GM23338 (cell line): Measurements from ENCODE around the gene ZDHHC17. TPM values are rescaled to one million over a fixed set of nuclear protein-coding genes. Genes with fewer than 3 reads are reported as not detected.

Experiments used
- ATAC-seq: fragments of 200-7000 bp; cut with Tn5 transposase; 3 replicates; pipeline ENCODE4 v1.9.1; 2020
- DNase-seq: peaks from one replicate; pipeline ENCODE4 v3.0.0-alpha.2; 2015; ENCODE audit warnings: low spot score
- H2AFZ ChIP-seq: fragments of 200-600 bp; sonication (generic); 2 replicates; pipeline ENCODE4 v1.8.0; 2016; ENCODE audit warnings: antibody characterized with exemption, mild to moderate bottlenecking, moderate library complexity
- H3F3A ChIP-seq: fragments of 200-600 bp; sonication (generic); replicated peaks from 2 replicates; pipeline ENCODE4 v1.8.0; 2017; ENCODE audit warnings: antibody characterized with exemption, mixed run types, low read depth
- H3K27ac ChIP-seq: fragments of 200-600 bp; sonication (generic); 2 replicates; pipeline ENCODE4 v1.6.1; 2016; ENCODE audit warnings: low read depth
- H3K27me3 ChIP-seq: fragments of 200-600 bp; sonication (generic); 2 replicates; pipeline ENCODE4 v1.8.0; 2016; ENCODE audit warnings: mild to moderate bottlenecking, mixed run types, moderate library complexity; ENCODE audit not compliant: insufficient read depth
- H3K36me3 ChIP-seq: fragments of 200-600 bp; sonication (generic); 2 replicates; pipeline ENCODE4 v1.8.0; 2016; ENCODE audit warnings: mild to moderate bottlenecking; ENCODE audit not compliant: insufficient read depth
- H3K4me1 ChIP-seq: fragments of 200-600 bp; sonication (generic); 2 replicates; pipeline ENCODE4 v1.8.0; 2016; ENCODE audit warnings: mild to moderate bottlenecking, moderate library complexity; ENCODE audit not compliant: insufficient read depth
- H3K4me2 ChIP-seq: fragments of 200-600 bp; sonication (generic); 2 replicates; pipeline ENCODE4 v1.7.1; 2017; ENCODE audit warnings: mixed run types
- H3K4me3 ChIP-seq: fragments of 200-600 bp; sonication (generic); 2 replicates; pipeline ENCODE4 v1.6.1; 2016; ENCODE audit warnings: mixed run types
- H3K79me2 ChIP-seq: fragments of 200-600 bp; sonication (generic); replicated peaks from 2 replicates; pipeline ENCODE4 v1.8.0; 2017; ENCODE audit warnings: mild to moderate bottlenecking; ENCODE audit not compliant: insufficient read depth
- H3K9me2 ChIP-seq: fragments of 200-600 bp; sonication (generic); 2 replicates; pipeline ENCODE4 v1.8.0; 2017; ENCODE audit not compliant: insufficient read depth
- H4K20me1 ChIP-seq: fragments of 200-600 bp; sonication (generic); replicated peaks from 2 replicates; pipeline ENCODE4 v1.8.0; 2017; ENCODE audit warnings: mild to moderate bottlenecking; ENCODE audit not compliant: insufficient read depth
- H3K27ac Mint-ChIP-seq: 2 replicates; pipeline ENCODE4 v1.8.0; 2020; ENCODE audit warnings: inconsistent platforms, mild to moderate bottlenecking, moderate library complexity, mixed read lengths
- H3K27me3 Mint-ChIP-seq: 3 replicates; pipeline ENCODE4 v1.8.0; 2022; ENCODE audit warnings: low read depth, mild to moderate bottlenecking, moderate library complexity, mixed read lengths, inconsistent platforms; ENCODE audit not compliant: insufficient read depth, poor library complexity
- H3K36me3 Mint-ChIP-seq: 3 replicates; pipeline ENCODE4 v1.8.0; 2021; ENCODE audit warnings: low read depth, mild to moderate bottlenecking, inconsistent platforms, moderate library complexity, mixed read lengths
- H3K4me1 Mint-ChIP-seq: 3 replicates; pipeline ENCODE4 v1.8.0; 2020; ENCODE audit warnings: mild to moderate bottlenecking, inconsistent platforms, mixed read lengths
- H3K4me3 Mint-ChIP-seq: 3 replicates; pipeline ENCODE4 v1.8.0; 2021; ENCODE audit warnings: moderate library complexity, mild to moderate bottlenecking, inconsistent platforms, mixed read lengths
- H3K9me3 Mint-ChIP-seq: 3 replicates; pipeline ENCODE4 v1.8.0; 2020; ENCODE audit warnings: moderate library complexity, mild to moderate bottlenecking, inconsistent platforms, mixed read lengths
- CREB1 ChIP-seq: fragments of 250-450 bp; sonication (Bioruptor Pico); IDR thresholded peaks from 2 replicates; pipeline ENCODE4 v1.5.0; 2020; ENCODE audit warnings: low read depth, mild to moderate bottlenecking, moderate library complexity
- EZH2 ChIP-seq: fragments of 200-600 bp; sonication (generic); IDR thresholded peaks from one replicate; pipeline ENCODE4 v1.8.0; 2017; ENCODE audit warnings: antibody characterized with exemption, mild to moderate bottlenecking, low read depth; ENCODE audit not compliant: unreplicated experiment
- EZH2phosphoT487 ChIP-seq: fragments of 200-600 bp; sonication (generic); IDR thresholded peaks from one replicate; pipeline ENCODE4 v1.8.1; 2018; ENCODE audit warnings: antibody characterized with exemption; ENCODE audit not compliant: unreplicated experiment
- JUNB ChIP-seq: IDR thresholded peaks from one replicate; pipeline ENCODE4 v1.6.1; 2016; ENCODE audit warnings: antibody characterized with exemption; ENCODE audit not compliant: unreplicated experiment
- NANOG ChIP-seq: IDR thresholded peaks from 2 replicates; pipeline ENCODE4 v1.6.1; 2016; ENCODE audit warnings: antibody characterized with exemption, borderline replicate concordance
- STAT1 ChIP-seq: IDR thresholded peaks from one replicate; pipeline ENCODE4 v1.6.1; 2016; ENCODE audit warnings: antibody characterized with exemption; ENCODE audit not compliant: unreplicated experiment
- ZNF331 ChIP-seq: fragments of 250-450 bp; sonication (Bioruptor Pico); IDR thresholded peaks from 2 replicates; pipeline ENCODE4 v1.5.0; 2020; ENCODE audit warnings: low read depth, mild to moderate bottlenecking, moderate library complexity
- polyA plus RNA-seq: library from polyadenylated mRNA; unstranded; fragments of >200 nt; fragmentation: Nextera tagmentation; extraction: Ambion mirVana; gene quantifications from 2 replicates; pipeline ENCODE4 v1.2.1, GENCODE V29; 2016
- total RNA-seq: library from RNA; depleted of rRNA; stranded (reverse); fragments of >200 nt; shearing (Covaris generic); gene quantifications from 2 replicates; pipeline ENCODE4 v1.2.3, GENCODE V29; 2014
- TF ChIP-seq, protein P1 (sequence below): IDR thresholded peaks from one replicate; pipeline ENCODE4 v1.6.1; 2018; ENCODE audit warnings: antibody characterized with exemption; ENCODE audit not compliant: unreplicated experiment
- TF ChIP-seq, protein P2 (sequence below), 2 experiments: fragments of 200-600 bp in 1 of 2; sonication (generic) in 1 of 2; conservative IDR thresholded peaks; 2 replicates each; pipeline versions ENCODE4 v1.5.1 to v1.6.1; 2016 to 2017; ENCODE audit warnings: antibody characterized with exemption in 2 of 2, low read depth in 2 of 2, mild to moderate bottlenecking in 2 of 2, moderate library complexity in 1 of 2
- TF ChIP-seq, protein P3 (sequence below): IDR thresholded peaks from 2 replicates; pipeline ENCODE4 v1.6.1; 2016; ENCODE audit warnings: antibody characterized with exemption

The ZDHHC17 gene
- total and polyA plus RNA-seq, 2 experiments from 2014 or later, result 15.7 to 43.5 TPM

DNA sequence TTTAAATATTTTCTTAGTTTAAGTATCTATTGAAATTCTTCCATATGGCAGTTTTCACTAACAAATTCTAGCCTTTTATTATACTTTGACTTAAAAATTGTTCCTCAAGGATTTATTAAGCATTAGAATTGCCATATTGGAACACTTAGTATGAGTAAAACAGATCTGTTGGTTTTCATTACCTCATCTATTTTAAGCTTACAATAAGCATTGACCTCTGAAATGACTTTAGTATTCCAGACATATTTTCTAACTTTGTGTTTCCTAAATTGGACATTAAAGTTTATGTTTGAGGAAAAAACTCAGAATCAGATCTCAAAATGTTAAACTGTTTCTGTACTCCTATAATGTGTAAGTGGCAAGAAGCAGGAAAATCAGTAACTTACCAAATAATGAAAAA, 66.5 kb downstream of the ZDHHC17 start (continued):
- TF ChIP-seq ZNF331 (CRISPR knock-in tag) (no peak), CREB1 (CRISPR knock-in tag) (no peak)
- TF ChIP-seq, protein P1, sequence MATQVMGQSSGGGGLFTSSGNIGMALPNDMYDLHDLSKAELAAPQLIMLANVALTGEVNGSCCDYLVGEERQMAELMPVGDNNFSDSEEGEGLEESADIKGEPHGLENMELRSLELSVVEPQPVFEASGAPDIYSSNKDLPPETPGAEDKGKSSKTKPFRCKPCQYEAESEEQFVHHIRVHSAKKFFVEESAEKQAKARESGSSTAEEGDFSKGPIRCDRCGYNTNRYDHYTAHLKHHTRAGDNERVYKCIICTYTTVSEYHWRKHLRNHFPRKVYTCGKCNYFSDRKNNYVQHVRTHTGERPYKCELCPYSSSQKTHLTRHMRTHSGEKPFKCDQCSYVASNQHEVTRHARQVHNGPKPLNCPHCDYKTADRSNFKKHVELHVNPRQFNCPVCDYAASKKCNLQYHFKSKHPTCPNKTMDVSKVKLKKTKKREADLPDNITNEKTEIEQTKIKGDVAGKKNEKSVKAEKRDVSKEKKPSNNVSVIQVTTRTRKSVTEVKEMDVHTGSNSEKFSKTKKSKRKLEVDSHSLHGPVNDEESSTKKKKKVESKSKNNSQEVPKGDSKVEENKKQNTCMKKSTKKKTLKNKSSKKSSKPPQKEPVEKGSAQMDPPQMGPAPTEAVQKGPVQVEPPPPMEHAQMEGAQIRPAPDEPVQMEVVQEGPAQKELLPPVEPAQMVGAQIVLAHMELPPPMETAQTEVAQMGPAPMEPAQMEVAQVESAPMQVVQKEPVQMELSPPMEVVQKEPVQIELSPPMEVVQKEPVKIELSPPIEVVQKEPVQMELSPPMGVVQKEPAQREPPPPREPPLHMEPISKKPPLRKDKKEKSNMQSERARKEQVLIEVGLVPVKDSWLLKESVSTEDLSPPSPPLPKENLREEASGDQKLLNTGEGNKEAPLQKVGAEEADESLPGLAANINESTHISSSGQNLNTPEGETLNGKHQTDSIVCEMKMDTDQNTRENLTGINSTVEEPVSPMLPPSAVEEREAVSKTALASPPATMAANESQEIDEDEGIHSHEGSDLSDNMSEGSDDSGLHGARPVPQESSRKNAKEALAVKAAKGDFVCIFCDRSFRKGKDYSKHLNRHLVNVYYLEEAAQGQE, result no peak

DNA sequence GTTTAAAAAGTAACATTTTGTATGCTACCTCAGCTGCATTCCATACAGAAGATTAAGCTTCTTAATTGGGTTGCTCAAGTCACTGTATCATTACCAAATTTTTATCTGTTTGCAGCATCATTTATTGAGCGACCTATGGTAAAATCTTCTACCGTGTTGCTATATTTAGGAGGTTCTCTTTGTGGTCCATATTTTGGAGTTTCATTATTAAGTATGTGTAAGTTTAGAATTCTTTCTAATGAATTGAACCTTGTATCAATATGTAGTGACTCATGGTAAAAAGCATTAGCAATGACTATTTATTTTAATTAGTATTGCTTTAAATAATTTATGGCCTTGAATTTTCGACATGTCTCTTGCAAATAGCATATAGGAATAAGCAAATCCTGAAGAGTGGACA, 72.7 kb downstream of the ZDHHC17 start:
- Mint-ChIP-seq H3K36me3 (peaks cover 8% of the 10 kb centered on the region; the same call in 2 of the 3 replicates), H3K9me3 (no peaks in the 10 kb centered on the region), H3K27me3 (no peaks in the 10 kb centered on the region), H3K4me1 (no peaks in the 10 kb centered on the region), H3K4me3 (no peak overlapping the region), H3K27ac (peak overlapping the region; percentile 71; the same call in 1 of the 2 replicates)
- no peaks in the 10 kb centered on the region for H3K4me1 ChIP-seq
- H3K4me2 ChIP-seq, result no peak overlapping the region
- no peaks in the 10 kb centered on the region for H3K36me3 ChIP-seq
- H4K20me1 ChIP-seq, result no peaks in the 10 kb centered on the region
- no peaks in the 10 kb centered on the region for H3F3A ChIP-seq
- no peak overlapping the region for H2AFZ ChIP-seq
- DNase-seq (no peak), ATAC-seq (no peak)
- H3K79me2 ChIP-seq, result no peaks in the 10 kb centered on the region
- TF ChIP-seq, protein P2, sequence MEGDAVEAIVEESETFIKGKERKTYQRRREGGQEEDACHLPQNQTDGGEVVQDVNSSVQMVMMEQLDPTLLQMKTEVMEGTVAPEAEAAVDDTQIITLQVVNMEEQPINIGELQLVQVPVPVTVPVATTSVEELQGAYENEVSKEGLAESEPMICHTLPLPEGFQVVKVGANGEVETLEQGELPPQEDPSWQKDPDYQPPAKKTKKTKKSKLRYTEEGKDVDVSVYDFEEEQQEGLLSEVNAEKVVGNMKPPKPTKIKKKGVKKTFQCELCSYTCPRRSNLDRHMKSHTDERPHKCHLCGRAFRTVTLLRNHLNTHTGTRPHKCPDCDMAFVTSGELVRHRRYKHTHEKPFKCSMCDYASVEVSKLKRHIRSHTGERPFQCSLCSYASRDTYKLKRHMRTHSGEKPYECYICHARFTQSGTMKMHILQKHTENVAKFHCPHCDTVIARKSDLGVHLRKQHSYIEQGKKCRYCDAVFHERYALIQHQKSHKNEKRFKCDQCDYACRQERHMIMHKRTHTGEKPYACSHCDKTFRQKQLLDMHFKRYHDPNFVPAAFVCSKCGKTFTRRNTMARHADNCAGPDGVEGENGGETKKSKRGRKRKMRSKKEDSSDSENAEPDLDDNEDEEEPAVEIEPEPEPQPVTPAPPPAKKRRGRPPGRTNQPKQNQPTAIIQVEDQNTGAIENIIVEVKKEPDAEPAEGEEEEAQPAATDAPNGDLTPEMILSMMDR (conservative IDR thresholded peaks at IDR 0.05; ENCODE audit: low read depth in 2 of 2), result no peak
- no peak for TF ChIP-seq JUNB
- TF ChIP-seq ZNF331 (CRISPR knock-in tag), result no peak
- no peak for TF ChIP-seq STAT1
- no peak for TF ChIP-seq NANOG
- no peak for TF ChIP-seq EZH2phosphoT487
- TF ChIP-seq, protein P3, sequence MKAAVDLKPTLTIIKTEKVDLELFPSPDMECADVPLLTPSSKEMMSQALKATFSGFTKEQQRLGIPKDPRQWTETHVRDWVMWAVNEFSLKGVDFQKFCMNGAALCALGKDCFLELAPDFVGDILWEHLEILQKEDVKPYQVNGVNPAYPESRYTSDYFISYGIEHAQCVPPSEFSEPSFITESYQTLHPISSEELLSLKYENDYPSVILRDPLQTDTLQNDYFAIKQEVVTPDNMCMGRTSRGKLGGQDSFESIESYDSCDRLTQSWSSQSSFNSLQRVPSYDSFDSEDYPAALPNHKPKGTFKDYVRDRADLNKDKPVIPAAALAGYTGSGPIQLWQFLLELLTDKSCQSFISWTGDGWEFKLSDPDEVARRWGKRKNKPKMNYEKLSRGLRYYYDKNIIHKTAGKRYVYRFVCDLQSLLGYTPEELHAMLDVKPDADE, result no peak
- TF ChIP-seq EZH2, result no peak
- H3K4me3 ChIP-seq, result no peak overlapping the region
- H3K27me3 ChIP-seq, result no peaks in the 10 kb centered on the region
- H3K27ac ChIP-seq, result no peak overlapping the region
- no peaks in the 10 kb centered on the region for H3K9me2 ChIP-seq
